ENCODE data around the gene FOXN1.

DNA sequence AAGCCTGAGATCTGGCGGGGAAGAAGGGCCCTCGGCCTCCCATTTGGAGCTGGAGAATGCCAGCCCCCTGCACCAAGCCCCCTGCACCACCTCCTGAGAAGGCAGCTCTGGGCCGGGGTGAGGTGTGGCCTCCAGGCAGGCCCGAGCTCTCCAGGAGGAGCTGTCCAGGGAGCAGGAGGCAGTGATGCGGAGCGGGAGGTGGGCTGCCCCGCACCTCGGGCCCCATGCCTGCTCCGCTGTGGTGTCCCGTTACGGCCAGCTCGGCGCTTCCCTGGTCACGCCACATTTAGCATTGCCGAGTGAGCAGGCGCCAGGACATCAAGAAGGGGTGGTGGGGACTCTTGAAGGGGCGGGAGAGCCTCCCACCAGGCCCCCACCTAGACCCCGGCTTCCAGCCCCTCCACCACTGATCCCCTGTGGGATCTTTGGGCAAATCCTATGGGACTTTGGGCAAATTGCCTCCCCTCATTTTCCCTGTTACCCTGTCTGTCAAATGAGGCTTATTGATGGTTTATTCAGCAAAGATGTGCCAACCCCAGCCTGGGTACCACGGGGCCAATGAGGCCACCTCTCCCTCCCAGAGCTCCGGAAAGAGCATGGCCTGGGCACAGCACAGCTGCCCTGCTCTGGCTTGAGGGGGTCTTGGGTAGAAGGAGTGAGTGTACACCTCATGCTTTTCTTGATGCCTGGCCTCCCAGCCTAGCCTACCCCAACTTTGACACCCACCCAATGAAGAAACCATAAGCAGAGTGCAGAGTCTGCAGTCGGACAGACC is 15.3 kb downstream of the FOXN1 start:
- TF ChIP-seq, protein P1, sequence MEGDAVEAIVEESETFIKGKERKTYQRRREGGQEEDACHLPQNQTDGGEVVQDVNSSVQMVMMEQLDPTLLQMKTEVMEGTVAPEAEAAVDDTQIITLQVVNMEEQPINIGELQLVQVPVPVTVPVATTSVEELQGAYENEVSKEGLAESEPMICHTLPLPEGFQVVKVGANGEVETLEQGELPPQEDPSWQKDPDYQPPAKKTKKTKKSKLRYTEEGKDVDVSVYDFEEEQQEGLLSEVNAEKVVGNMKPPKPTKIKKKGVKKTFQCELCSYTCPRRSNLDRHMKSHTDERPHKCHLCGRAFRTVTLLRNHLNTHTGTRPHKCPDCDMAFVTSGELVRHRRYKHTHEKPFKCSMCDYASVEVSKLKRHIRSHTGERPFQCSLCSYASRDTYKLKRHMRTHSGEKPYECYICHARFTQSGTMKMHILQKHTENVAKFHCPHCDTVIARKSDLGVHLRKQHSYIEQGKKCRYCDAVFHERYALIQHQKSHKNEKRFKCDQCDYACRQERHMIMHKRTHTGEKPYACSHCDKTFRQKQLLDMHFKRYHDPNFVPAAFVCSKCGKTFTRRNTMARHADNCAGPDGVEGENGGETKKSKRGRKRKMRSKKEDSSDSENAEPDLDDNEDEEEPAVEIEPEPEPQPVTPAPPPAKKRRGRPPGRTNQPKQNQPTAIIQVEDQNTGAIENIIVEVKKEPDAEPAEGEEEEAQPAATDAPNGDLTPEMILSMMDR (IDR thresholded peaks at IDR 0.05; ENCODE audit: low read depth, low read length) = no peak
- TF ChIP-seq POLR2A (IDR thresholded peaks at IDR 0.05; ENCODE audit: extremely low read depth, insufficient read length) (no peak), MYC (IDR thresholded peaks at IDR 0.05; ENCODE audit: low read depth, low read length) (no peak), MAX (IDR thresholded peaks at IDR 0.05; ENCODE audit: low read depth, low read length) (no peak)

All from NB4 (cell line).